WTC11 (cell line): ENCODE measurements around the gene CLIC2. TPM values are rescaled to one million over a fixed set of nuclear protein-coding genes. Genes with fewer than 3 reads are reported as not detected.
"Not testable (repeated sequence)": the region's sequence is repeated elsewhere in the genome, so short reads cannot be mapped to it uniquely, and the experiment has no call there.

Experiments used
- ATAC-seq: fragments of 200-7000 bp; cut with Tn5 transposase; 2 replicates; pipeline ENCODE4 v1.10.0; 2021; ENCODE audit warnings: mild to moderate bottlenecking, moderate library complexity
- Bru-seq: library from RNA; stranded (reverse); fragments of 400-500 nt; gene quantifications from one replicate; lab custom pipeline; 2021; lab: Mats Ljungman, UMichigan
- CTCF ChIA-PET: fragments of 300-600 bp; sonication (Branson Sonifier 250); formaldehyde crosslinking; loops from one replicate; lab custom pipeline; 2021; ENCODE audit warnings: antibody characterized with exemption; lab: Charles Lee
- POLR2A ChIA-PET: fragments of 350-600 bp; sonication (Branson Sonifier 250); formaldehyde crosslinking; loops from one replicate; lab custom pipeline; 2021; ENCODE audit warnings: antibody characterized with exemption; lab: Charles Lee
- DNase-seq: peaks from one replicate; pipeline ENCODE4 v3.0.0; 2021; ENCODE audit warnings: low spot score
- H3K27ac Mint-ChIP-seq: 2 replicates; pipeline ENCODE4 v1.8.0; 2021; ENCODE audit warnings: mixed read lengths
- H3K27me3 Mint-ChIP-seq: 2 replicates; pipeline ENCODE4 v1.8.0; 2021; ENCODE audit warnings: low read depth, mild to moderate bottlenecking, moderate library complexity, mixed read lengths
- H3K36me3 Mint-ChIP-seq: 2 replicates; pipeline ENCODE4 v1.8.0; 2021; ENCODE audit warnings: mixed read lengths
- H3K4me1 Mint-ChIP-seq: 2 replicates; pipeline ENCODE4 v1.8.0; 2022; ENCODE audit warnings: mixed read lengths
- H3K4me3 Mint-ChIP-seq: 2 replicates; pipeline ENCODE4 v1.8.0; 2021; ENCODE audit warnings: mild to moderate bottlenecking, moderate library complexity, mixed read lengths
- H3K9me3 Mint-ChIP-seq: 2 replicates; pipeline ENCODE4 v1.8.0; 2021; ENCODE audit warnings: mixed read lengths
- ARID4B ChIP-seq: sonication (generic); formaldehyde crosslinking; IDR thresholded peaks from 2 replicates; pipeline ENCODE4 v1.8.0; 2023; ENCODE audit warnings: missing genetic modification reagents, mild to moderate bottlenecking, borderline replicate concordance
- ELF4 ChIP-seq: sonication (generic); formaldehyde crosslinking; IDR thresholded peaks from 2 replicates; pipeline ENCODE4 v1.8.1; 2022; ENCODE audit warnings: low read depth, mild to moderate bottlenecking, moderate library complexity, missing genetic modification reagents
- JUN ChIP-seq: sonication (generic); formaldehyde crosslinking; IDR thresholded peaks from 2 replicates; pipeline ENCODE4 v1.8.0; 2023; ENCODE audit warnings: mild to moderate bottlenecking, missing genetic modification reagents
- MXD4 ChIP-seq: fragments of 250-450 bp; sonication (Bioruptor Pico); IDR thresholded peaks from 2 replicates; pipeline ENCODE4 v1.8.0; 2021; ENCODE audit warnings: mild to moderate bottlenecking, moderate library complexity, borderline replicate concordance
- NFE2L1 ChIP-seq: sonication (generic); formaldehyde crosslinking; IDR thresholded peaks from 2 replicates; pipeline ENCODE4 v1.8.1; 2023; ENCODE audit warnings: missing genetic modification reagents
- PREB ChIP-seq: sonication (generic); formaldehyde crosslinking; IDR thresholded peaks from 2 replicates; pipeline ENCODE4 v1.8.1; 2022; ENCODE audit warnings: mild to moderate bottlenecking, missing genetic modification reagents, moderate library complexity, borderline replicate concordance
- SMAD4 ChIP-seq: sonication (generic); formaldehyde crosslinking; IDR thresholded peaks from 2 replicates; pipeline ENCODE4 v1.8.0; 2022; ENCODE audit warnings: mild to moderate bottlenecking, missing genetic modification reagents
- TCF7 ChIP-seq: sonication (generic); formaldehyde crosslinking; IDR thresholded peaks from 2 replicates; pipeline ENCODE4 v1.8.0; 2022; ENCODE audit warnings: mild to moderate bottlenecking, low read depth, missing genetic modification reagents, moderate library complexity
- USF1 ChIP-seq: sonication (generic); formaldehyde crosslinking; IDR thresholded peaks from 2 replicates; pipeline ENCODE4 v1.8.0; 2022; ENCODE audit warnings: mild to moderate bottlenecking, missing genetic modification reagents
- USF2 ChIP-seq: sonication (generic); formaldehyde crosslinking; IDR thresholded peaks from 2 replicates; pipeline ENCODE4 v1.8.1; 2023; ENCODE audit warnings: mild to moderate bottlenecking, missing genetic modification reagents, moderate library complexity
- ZNF121 ChIP-seq: sonication (generic); formaldehyde crosslinking; IDR thresholded peaks from 2 replicates; pipeline ENCODE4 v1.8.0; 2023; ENCODE audit warnings: missing genetic modification reagents
- ZNF512 ChIP-seq: sonication (generic); formaldehyde crosslinking; IDR thresholded peaks from 2 replicates; pipeline ENCODE4 v1.8.1; 2022; ENCODE audit warnings: missing genetic modification reagents, borderline replicate concordance
- ZNF671 ChIP-seq: fragments of 250-450 bp; sonication (Bioruptor Pico); IDR thresholded peaks from 2 replicates; pipeline ENCODE4 v1.8.0; 2021; ENCODE audit warnings: mild to moderate bottlenecking
- long read RNA-seq, 3 experiments: library from RNA in 1 of 3; library from capped mRNA in 1 of 3; library from polyadenylated mRNA in 1 of 3; unstranded in 2 of 3; stranded (forward) in 1 of 3; transcript quantifications; one replicate each; pipeline ENCODE4 v2.0.0, GENCODE V29; 2021
- total RNA-seq: library from RNA; stranded (reverse); gene quantifications from 3 replicates; pipeline ENCODE4 v1.2.3, GENCODE V29; 2021

Gene CLIC2
- total RNA-seq (0.66 to 1.3 TPM (median 1.1 TPM) in 3 replicates), Bru-seq, nascent RNA (percentile 27 among the genes with signal in this experiment)
- long read RNA-seq, experiment 1, partial matches to known transcripts: 0 of 3 reads
- long read RNA-seq, experiment 1, other reads (novel, unspliced or antisense): 3 of 3 reads
- long read RNA-seq, experiment 2: 0 reads
- long read RNA-seq, experiment 3, partial matches to known transcripts: 0 of 1 reads
- long read RNA-seq, experiment 3, other reads (novel, unspliced or antisense): 1 of 1 reads

- no peaks in the 10 kb centered on the region for H3K9me3 Mint-ChIP-seq
- DNase-seq: no peak
- no peaks in the 10 kb centered on the region for H3K4me1 Mint-ChIP-seq
- no peak within 1 kb of the TSS for H3K27ac Mint-ChIP-seq
- CTCF ChIA-PET: no interaction called here
- no peaks in the 10 kb centered on the region; the same call in 1 of the 2 replicates for H3K27me3 Mint-ChIP-seq
- H3K36me3 Mint-ChIP-seq: no peaks in the 10 kb centered on the region
- POLR2A ChIA-PET: no interaction called here
- TF ChIP-seq USF1 (CRISPR knock-in tag): no peak
- no peak for TF ChIP-seq ELF4 (CRISPR knock-in tag)
- TF ChIP-seq MXD4 (CRISPR knock-in tag): no peak
- no peak for TF ChIP-seq TCF7
- TF ChIP-seq ZNF121 (CRISPR knock-in tag): no peak
- TF ChIP-seq JUN: no peak
- TF ChIP-seq ZNF512 (CRISPR knock-in tag): no peak
- no peak for TF ChIP-seq USF2 (CRISPR knock-in tag)
- no peak for TF ChIP-seq ZNF671 (CRISPR knock-in tag)
- no peak for TF ChIP-seq ARID4B (CRISPR knock-in tag)
- TF ChIP-seq PREB (CRISPR knock-in tag): no peak
- TF ChIP-seq NFE2L1: no peak
- no peak for TF ChIP-seq SMAD4
- TF ChIP-seq, all 79 proteins: peak for 0
- no peak for ATAC-seq
- H3K4me3 Mint-ChIP-seq: no peak within 1 kb of the TSS
Observed at GRCh38 chrX:155334486-155335336, at the start of gene CLIC2. CLIC2 (minus strand) TSS chrX:155334614; CDS start chrX:155334427, 187 bp downstream.

GRCh38 chrX:155382529-155382967 is 48.1 kb upstream of the CLIC2 start:
- POLR2A ChIA-PET, CTCF ChIA-PET: not testable (repeated sequence)

GRCh38 chrX:155381843-155382528 is 47.6 kb upstream of the CLIC2 start, which contains the start of gene F8A2:
F8A2 (plus strand) TSS chrX:155382095; CDS start chrX:155382115, 20 bp downstream.
- peak; percentile 88 for ATAC-seq

More at GRCh38 chrX:155382529-155382967, 48.1 kb upstream of the CLIC2 start:
- not testable (repeated sequence) for H3K27me3 Mint-ChIP-seq, DNase-seq, H3K4me1 Mint-ChIP-seq, H3K36me3 Mint-ChIP-seq, H3K27ac Mint-ChIP-seq, H3K4me3 Mint-ChIP-seq, H3K9me3 Mint-ChIP-seq
- ATAC-seq: peak; percentile 47

GRCh38 chrX:155379802-155380201 is 45.4 kb upstream of the CLIC2 start:
- CTCF ChIA-PET, POLR2A ChIA-PET, H3K9me3 Mint-ChIP-seq, H3K36me3 Mint-ChIP-seq, H3K4me1 Mint-ChIP-seq, DNase-seq, H3K27me3 Mint-ChIP-seq, H3K27ac Mint-ChIP-seq, ATAC-seq, H3K4me3 Mint-ChIP-seq: not testable (repeated sequence)

More at GRCh38 chrX:155381843-155382528, 47.6 kb upstream of the CLIC2 start, which contains the start of gene F8A2:
- POLR2A ChIA-PET, H3K9me3 Mint-ChIP-seq, DNase-seq, H3K4me3 Mint-ChIP-seq, H3K36me3 Mint-ChIP-seq, H3K4me1 Mint-ChIP-seq, CTCF ChIA-PET, H3K27me3 Mint-ChIP-seq, H3K27ac Mint-ChIP-seq: not testable (repeated sequence)

GRCh38 chrX:155373777-155374458 is 39.5 kb upstream of the CLIC2 start:
- H3K4me1 Mint-ChIP-seq, CTCF ChIA-PET, H3K27ac Mint-ChIP-seq, H3K9me3 Mint-ChIP-seq, H3K36me3 Mint-ChIP-seq, ATAC-seq, POLR2A ChIA-PET, H3K4me3 Mint-ChIP-seq, DNase-seq, H3K27me3 Mint-ChIP-seq: not testable (repeated sequence)
